ENCODE data around the gene IL12RB1. TPM values are rescaled to one million over a fixed set of nuclear protein-coding genes. Genes with fewer than 3 reads are reported as not detected.

The IL12RB1 gene
- total RNA-seq, 1 experiment from 2014 or later, result not detected

DNA sequence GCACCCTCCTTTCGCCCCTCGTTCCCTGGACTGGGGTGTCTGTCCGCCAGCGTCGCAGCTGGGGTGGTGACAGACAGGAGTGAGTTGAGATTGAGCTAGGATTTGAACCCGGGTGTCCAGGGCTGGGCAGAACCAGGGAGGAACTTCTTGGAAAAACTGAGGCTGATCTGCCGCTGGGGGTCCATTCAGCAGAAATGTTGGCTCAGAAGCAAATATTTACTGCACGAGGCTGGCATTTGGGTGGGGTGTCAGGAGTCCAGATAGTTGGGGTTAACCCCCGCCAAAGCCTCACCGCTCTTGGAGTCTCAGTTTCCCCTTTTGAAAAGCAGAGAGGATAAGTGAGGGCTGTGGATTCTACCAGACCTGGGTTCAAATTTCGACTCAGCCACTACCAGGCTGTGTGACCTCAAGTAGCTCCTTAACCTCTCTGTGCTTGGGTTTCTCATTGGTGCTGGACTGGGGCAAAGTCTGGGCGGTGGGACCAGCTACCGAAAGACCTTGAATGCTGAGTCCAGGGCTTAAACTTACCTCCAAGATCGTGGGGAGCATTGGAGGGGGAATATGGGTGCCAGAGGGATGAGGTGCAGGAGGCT lies 31.8 kb upstream of the IL12RB1 start:
- ChIA-PET POLR2A (interaction anchor here (1.7 kb wide), 1 partner anchor 163 kb away, joined by 5 read pairs; the partner anchor contains the start of gene JUND), RAD21 (ENCODE audit: low non-redundant PET in 1 of 2, low total read pairs in 2 of 2, uncharacterized antibody in 2 of 2, unreplicated experiment in 2 of 2) (no interaction called here), CTCF (no interaction called here)
- Histone ChIP-seq H3K4me2 (ENCODE audit: low read length) (peak overlapping the region; percentile 91), H3K4me3 (replicated peaks in 1 of 2; ENCODE audit: low read depth in 1 of 2, low read length in 2 of 2) (peak overlapping the region; percentile 65 to 84), H3K9ac (ENCODE audit: low read length) (peak overlapping the region; percentile 83), H2AFZ (ENCODE audit: low read depth, low read length, poor library complexity, severe bottlenecking) (no peak overlapping the region), H3K36me3 (ENCODE audit: control insufficient read depth in 1 of 2, insufficient read depth in 2 of 2, low read length in 2 of 2) (peaks cover 0 to 3% of the 10 kb centered on the region in 2 experiments; a peak in 1 of 4 replicates), H3K27ac (ENCODE audit: low read depth, low read length) (peak overlapping the region; percentile 57), H3K27me3 (ENCODE audit: insufficient read depth, low read length) (no peaks in the 10 kb centered on the region), H3K9me3 (ENCODE audit: control insufficient read depth in 1 of 2, insufficient read depth in 1 of 2, low read depth in 1 of 2, low read length in 2 of 2) (no peaks in the 10 kb centered on the region), H3K79me2 (ENCODE audit: insufficient read depth, low read length) (peaks cover 11% of the 10 kb centered on the region; the same call in 1 of the 2 replicates), H3K4me1 (ENCODE audit: control insufficient read depth in 1 of 2, insufficient read depth in 2 of 2, low read length in 2 of 2) (peaks cover 7 to 20% of the 10 kb centered on the region in 2 experiments), H3K9me2 (ENCODE audit: insufficient read depth) (no peaks in the 10 kb centered on the region), H4K20me1 (ENCODE audit: insufficient read depth) (no peaks in the 10 kb centered on the region)
- no peak for DNase-seq (ENCODE audit: low read depth, low spot score)
- intact Hi-C loops (cut with micrococcal nuclease), result no loop called here
- BruUV-seq (replicated peaks), result TSS peak; percentile 36
- TF ChIP-seq, protein P1, sequence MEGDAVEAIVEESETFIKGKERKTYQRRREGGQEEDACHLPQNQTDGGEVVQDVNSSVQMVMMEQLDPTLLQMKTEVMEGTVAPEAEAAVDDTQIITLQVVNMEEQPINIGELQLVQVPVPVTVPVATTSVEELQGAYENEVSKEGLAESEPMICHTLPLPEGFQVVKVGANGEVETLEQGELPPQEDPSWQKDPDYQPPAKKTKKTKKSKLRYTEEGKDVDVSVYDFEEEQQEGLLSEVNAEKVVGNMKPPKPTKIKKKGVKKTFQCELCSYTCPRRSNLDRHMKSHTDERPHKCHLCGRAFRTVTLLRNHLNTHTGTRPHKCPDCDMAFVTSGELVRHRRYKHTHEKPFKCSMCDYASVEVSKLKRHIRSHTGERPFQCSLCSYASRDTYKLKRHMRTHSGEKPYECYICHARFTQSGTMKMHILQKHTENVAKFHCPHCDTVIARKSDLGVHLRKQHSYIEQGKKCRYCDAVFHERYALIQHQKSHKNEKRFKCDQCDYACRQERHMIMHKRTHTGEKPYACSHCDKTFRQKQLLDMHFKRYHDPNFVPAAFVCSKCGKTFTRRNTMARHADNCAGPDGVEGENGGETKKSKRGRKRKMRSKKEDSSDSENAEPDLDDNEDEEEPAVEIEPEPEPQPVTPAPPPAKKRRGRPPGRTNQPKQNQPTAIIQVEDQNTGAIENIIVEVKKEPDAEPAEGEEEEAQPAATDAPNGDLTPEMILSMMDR (IDR thresholded peaks at IDR 0.05 in 2 of 3, conservative IDR thresholded peaks at IDR 0.05 in 1 of 3; ENCODE audit: borderline replicate concordance in 1 of 3, insufficient read depth in 1 of 3, low read depth in 2 of 3, low read length in 2 of 3), result no peak
- no peak for TF ChIP-seq TCF7L2 (IDR thresholded peaks at IDR 0.05; ENCODE audit: borderline replicate concordance, extremely low read depth, insufficient read depth, insufficient read length)
- no peak for TF ChIP-seq MAX (IDR thresholded peaks at IDR 0.05)
- TF ChIP-seq POLR2AphosphoS5 (IDR thresholded peaks at IDR 0.05; ENCODE audit: low read depth, low read length), result no peak
- no peak for TF ChIP-seq ELF1 (IDR thresholded peaks at IDR 0.05; ENCODE audit: borderline replicate concordance, low read depth)
- TF ChIP-seq, protein P2, sequence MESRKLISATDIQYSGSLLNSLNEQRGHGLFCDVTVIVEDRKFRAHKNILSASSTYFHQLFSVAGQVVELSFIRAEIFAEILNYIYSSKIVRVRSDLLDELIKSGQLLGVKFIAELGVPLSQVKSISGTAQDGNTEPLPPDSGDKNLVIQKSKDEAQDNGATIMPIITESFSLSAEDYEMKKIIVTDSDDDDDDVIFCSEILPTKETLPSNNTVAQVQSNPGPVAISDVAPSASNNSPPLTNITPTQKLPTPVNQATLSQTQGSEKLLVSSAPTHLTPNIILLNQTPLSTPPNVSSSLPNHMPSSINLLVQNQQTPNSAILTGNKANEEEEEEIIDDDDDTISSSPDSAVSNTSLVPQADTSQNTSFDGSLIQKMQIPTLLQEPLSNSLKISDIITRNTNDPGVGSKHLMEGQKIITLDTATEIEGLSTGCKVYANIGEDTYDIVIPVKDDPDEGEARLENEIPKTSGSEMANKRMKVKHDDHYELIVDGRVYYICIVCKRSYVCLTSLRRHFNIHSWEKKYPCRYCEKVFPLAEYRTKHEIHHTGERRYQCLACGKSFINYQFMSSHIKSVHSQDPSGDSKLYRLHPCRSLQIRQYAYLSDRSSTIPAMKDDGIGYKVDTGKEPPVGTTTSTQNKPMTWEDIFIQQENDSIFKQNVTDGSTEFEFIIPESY (IDR thresholded peaks at IDR 0.05; ENCODE audit: extremely low read depth, insufficient replicate concordance, low read length), result no peak
- TF ChIP-seq EZH2phosphoT487 (IDR thresholded peaks at IDR 0.05; ENCODE audit: borderline replicate concordance), result no peak
- no peak for TF ChIP-seq SP1 (IDR thresholded peaks at IDR 0.05; ENCODE audit: low read depth)
- TF ChIP-seq JUND (IDR thresholded peaks at IDR 0.05), result no peak
- TF ChIP-seq, protein P3, sequence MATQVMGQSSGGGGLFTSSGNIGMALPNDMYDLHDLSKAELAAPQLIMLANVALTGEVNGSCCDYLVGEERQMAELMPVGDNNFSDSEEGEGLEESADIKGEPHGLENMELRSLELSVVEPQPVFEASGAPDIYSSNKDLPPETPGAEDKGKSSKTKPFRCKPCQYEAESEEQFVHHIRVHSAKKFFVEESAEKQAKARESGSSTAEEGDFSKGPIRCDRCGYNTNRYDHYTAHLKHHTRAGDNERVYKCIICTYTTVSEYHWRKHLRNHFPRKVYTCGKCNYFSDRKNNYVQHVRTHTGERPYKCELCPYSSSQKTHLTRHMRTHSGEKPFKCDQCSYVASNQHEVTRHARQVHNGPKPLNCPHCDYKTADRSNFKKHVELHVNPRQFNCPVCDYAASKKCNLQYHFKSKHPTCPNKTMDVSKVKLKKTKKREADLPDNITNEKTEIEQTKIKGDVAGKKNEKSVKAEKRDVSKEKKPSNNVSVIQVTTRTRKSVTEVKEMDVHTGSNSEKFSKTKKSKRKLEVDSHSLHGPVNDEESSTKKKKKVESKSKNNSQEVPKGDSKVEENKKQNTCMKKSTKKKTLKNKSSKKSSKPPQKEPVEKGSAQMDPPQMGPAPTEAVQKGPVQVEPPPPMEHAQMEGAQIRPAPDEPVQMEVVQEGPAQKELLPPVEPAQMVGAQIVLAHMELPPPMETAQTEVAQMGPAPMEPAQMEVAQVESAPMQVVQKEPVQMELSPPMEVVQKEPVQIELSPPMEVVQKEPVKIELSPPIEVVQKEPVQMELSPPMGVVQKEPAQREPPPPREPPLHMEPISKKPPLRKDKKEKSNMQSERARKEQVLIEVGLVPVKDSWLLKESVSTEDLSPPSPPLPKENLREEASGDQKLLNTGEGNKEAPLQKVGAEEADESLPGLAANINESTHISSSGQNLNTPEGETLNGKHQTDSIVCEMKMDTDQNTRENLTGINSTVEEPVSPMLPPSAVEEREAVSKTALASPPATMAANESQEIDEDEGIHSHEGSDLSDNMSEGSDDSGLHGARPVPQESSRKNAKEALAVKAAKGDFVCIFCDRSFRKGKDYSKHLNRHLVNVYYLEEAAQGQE (IDR thresholded peaks at IDR 0.05; ENCODE audit: low read depth), result no peak
- TF ChIP-seq ZFX (IDR thresholded peaks at IDR 0.05), result no peak
- TF ChIP-seq SIN3A (IDR thresholded peaks at IDR 0.05; ENCODE audit: low read depth), result no peak
- no peak for TF ChIP-seq SRF (IDR thresholded peaks at IDR 0.05; ENCODE audit: low read depth)
- TF ChIP-seq FOSL1 (IDR thresholded peaks at IDR 0.05; ENCODE audit: low read depth), result no peak
- no peak for TF ChIP-seq CBX3 (IDR thresholded peaks at IDR 0.05; ENCODE audit: low read depth)
- TF ChIP-seq YY1 (IDR thresholded peaks at IDR 0.05; ENCODE audit: extremely low read depth, insufficient replicate concordance, low read depth, low read length), result no peak
- TF ChIP-seq RAD21 (IDR thresholded peaks at IDR 0.05; ENCODE audit: low read depth), result no peak
- TF ChIP-seq EZH2 (IDR thresholded peaks at IDR 0.05), result no peak
- no peak for TF ChIP-seq EGR1 (IDR thresholded peaks at IDR 0.05; ENCODE audit: low read depth)
- TF ChIP-seq CEBPB (IDR thresholded peaks at IDR 0.05; ENCODE audit: low read depth), result no peak
- ATAC-seq, result no peak

Data from HCT116 (cell line).